Caco-2 (cell line): ENCODE data around the gene CRYBB1. TPM values are rescaled to one million over a fixed set of nuclear protein-coding genes. Genes with fewer than 3 reads are reported as not detected.

ENCODE experiments used
- BruUV-seq: library from RNA; stranded (reverse); fragments of 400-500 nt; replicated peaks from 2 replicates; lab custom pipeline; 2021; lab: Mats Ljungman, UMichigan
- CTCF ChIA-PET: fragments of 300-600 bp; sonication (Branson Sonifier 250); formaldehyde crosslinking; loops from one replicate; lab custom pipeline; 2022; ENCODE audit warnings: antibody characterized with exemption; lab: Charles Lee
- POLR2A ChIA-PET: fragments of 300-600 bp; sonication (Branson Sonifier 250); formaldehyde crosslinking; loops from one replicate; lab custom pipeline; 2022; ENCODE audit warnings: antibody characterized with exemption; lab: Charles Lee
- DNase-seq, 2 experiments: peaks; one replicate each; pipeline versions ENCODE4 v3.0.0 to v3.0.0-alpha.2; 2020 to 2022
- H3K27me3 ChIP-seq: replicated peaks from 2 replicates; pipeline ENCODE4 v1.6.0; 2011; ENCODE audit warnings: low read length; ENCODE audit not compliant: control insufficient read depth, insufficient read depth
- H3K36me3 ChIP-seq: 2 replicates; pipeline ENCODE4 v1.5.1; 2011; ENCODE audit warnings: low read length; ENCODE audit not compliant: control insufficient read depth, insufficient read depth
- H3K4me1 ChIP-seq: fragments of 250-450 bp; sonication (Bioruptor Pico); 2 replicates; pipeline ENCODE4 v1.5.1; 2020; ENCODE audit warnings: mild to moderate bottlenecking
- H3K4me3 ChIP-seq: 2 replicates; pipeline ENCODE4 v1.5.1; 2011; ENCODE audit warnings: low read depth, mild to moderate bottlenecking, control low read depth, low read length
- H3K9me3 ChIP-seq: fragments of 250-450 bp; sonication (Bioruptor Pico); 2 replicates; pipeline ENCODE4 v1.5.1; 2020; ENCODE audit warnings: mild to moderate bottlenecking, moderate library complexity
- H3K27ac Mint-ChIP-seq: one replicate; pipeline ENCODE4 v1.8.0; 2022; ENCODE audit warnings: mixed read lengths; ENCODE audit not compliant: unreplicated experiment
- H3K27me3 Mint-ChIP-seq: one replicate; pipeline ENCODE4 v1.8.0; 2022; ENCODE audit warnings: mixed read lengths; ENCODE audit not compliant: insufficient read depth, unreplicated experiment
- H3K36me3 Mint-ChIP-seq: one replicate; pipeline ENCODE4 v1.8.0; 2022; ENCODE audit warnings: mild to moderate bottlenecking, mixed read lengths; ENCODE audit not compliant: insufficient read depth, unreplicated experiment
- H3K4me1 Mint-ChIP-seq: one replicate; pipeline ENCODE4 v1.8.0; 2022; ENCODE audit warnings: low read depth, mixed read lengths; ENCODE audit not compliant: unreplicated experiment
- H3K4me3 Mint-ChIP-seq: one replicate; pipeline ENCODE4 v1.8.0; 2022; ENCODE audit warnings: mild to moderate bottlenecking, moderate library complexity, mixed read lengths; ENCODE audit not compliant: unreplicated experiment
- H3K9me3 Mint-ChIP-seq: one replicate; pipeline ENCODE4 v1.8.0; 2022; ENCODE audit warnings: mixed read lengths; ENCODE audit not compliant: unreplicated experiment
- intact Hi-C: fragments of 100-400 bp; cut with micrococcal nuclease; formaldehyde crosslinking; loops from one replicate; pipeline ENCODE4 v1.10.0; 2022; ENCODE audit not compliant: unreplicated experiment
- total RNA-seq: library from RNA; stranded (reverse); gene quantifications from 2 replicates; pipeline ENCODE4 v1.2.3, GENCODE V29; 2022
- TF ChIP-seq, protein P1 (sequence below), 2 experiments: fragments of 200-600 bp in 1 of 2; IDR thresholded peaks; 1 replicate in 1 of 2; 2 replicates in 1 of 2; pipeline versions ENCODE4 v1.5.1 to v1.8.0; 2011 to 2022; ENCODE audit warnings: antibody characterized with exemption in 1 of 2, control low read depth in 1 of 2, inconsistent platforms in 1 of 2, low read depth in 1 of 2, low read length in 1 of 2, mild to moderate bottlenecking in 1 of 2, moderate library complexity in 1 of 2; ENCODE audit not compliant: insufficient read depth in 1 of 2, severe bottlenecking in 1 of 2, unreplicated experiment in 1 of 2

Gene CRYBB1
- total RNA-seq, 1 experiment from 2014 or later: not detected

DNA sequence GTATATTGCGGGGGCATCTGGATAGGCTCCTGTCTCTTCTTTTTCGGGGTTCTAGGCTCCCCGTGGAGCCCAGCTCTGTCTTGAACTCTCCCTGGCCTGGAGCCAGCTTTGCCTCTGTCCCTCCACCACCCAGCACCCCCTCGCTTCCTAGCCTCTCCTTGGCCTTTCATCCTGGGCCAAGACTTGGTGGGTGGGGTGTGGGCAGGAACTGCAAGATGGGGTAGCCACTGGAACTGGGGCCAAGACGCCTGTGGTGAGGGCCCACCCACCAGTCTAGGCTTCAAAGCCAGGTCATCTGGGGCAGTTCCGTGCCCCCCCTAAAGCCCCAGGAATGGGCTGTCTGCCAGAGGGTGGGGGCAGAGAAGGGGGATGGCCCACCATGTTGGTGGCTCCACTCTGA lies 1.7 kb upstream of the CRYBB1 start:
- Mint-ChIP-seq H3K9me3 (no peaks in the 10 kb centered on the region), H3K36me3 (no peaks in the 10 kb centered on the region), H3K4me3 (no peak overlapping the region), H3K27me3 (peaks cover 9% of the 10 kb centered on the region), H3K4me1 (no peaks in the 10 kb centered on the region), H3K27ac (no peak overlapping the region)
- TF ChIP-seq, protein P1, sequence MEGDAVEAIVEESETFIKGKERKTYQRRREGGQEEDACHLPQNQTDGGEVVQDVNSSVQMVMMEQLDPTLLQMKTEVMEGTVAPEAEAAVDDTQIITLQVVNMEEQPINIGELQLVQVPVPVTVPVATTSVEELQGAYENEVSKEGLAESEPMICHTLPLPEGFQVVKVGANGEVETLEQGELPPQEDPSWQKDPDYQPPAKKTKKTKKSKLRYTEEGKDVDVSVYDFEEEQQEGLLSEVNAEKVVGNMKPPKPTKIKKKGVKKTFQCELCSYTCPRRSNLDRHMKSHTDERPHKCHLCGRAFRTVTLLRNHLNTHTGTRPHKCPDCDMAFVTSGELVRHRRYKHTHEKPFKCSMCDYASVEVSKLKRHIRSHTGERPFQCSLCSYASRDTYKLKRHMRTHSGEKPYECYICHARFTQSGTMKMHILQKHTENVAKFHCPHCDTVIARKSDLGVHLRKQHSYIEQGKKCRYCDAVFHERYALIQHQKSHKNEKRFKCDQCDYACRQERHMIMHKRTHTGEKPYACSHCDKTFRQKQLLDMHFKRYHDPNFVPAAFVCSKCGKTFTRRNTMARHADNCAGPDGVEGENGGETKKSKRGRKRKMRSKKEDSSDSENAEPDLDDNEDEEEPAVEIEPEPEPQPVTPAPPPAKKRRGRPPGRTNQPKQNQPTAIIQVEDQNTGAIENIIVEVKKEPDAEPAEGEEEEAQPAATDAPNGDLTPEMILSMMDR (IDR thresholded peaks at IDR 0.05; ENCODE audit: insufficient read depth in 1 of 2, low read depth in 1 of 2, low read length in 1 of 2, severe bottlenecking in 1 of 2, unreplicated experiment in 1 of 2): no peak
- Histone ChIP-seq H3K9me3 (no peaks in the 10 kb centered on the region), H3K27me3 (no peaks in the 10 kb centered on the region), H3K4me1 (no peaks in the 10 kb centered on the region), H3K36me3 (no peaks in the 10 kb centered on the region), H3K4me3 (no peak overlapping the region)
- CTCF ChIA-PET: no interaction called here
- POLR2A ChIA-PET: no interaction called here
- no TSS peak for BruUV-seq
- intact Hi-C loops: no loop called here
- DNase-seq: no peak

DNA sequence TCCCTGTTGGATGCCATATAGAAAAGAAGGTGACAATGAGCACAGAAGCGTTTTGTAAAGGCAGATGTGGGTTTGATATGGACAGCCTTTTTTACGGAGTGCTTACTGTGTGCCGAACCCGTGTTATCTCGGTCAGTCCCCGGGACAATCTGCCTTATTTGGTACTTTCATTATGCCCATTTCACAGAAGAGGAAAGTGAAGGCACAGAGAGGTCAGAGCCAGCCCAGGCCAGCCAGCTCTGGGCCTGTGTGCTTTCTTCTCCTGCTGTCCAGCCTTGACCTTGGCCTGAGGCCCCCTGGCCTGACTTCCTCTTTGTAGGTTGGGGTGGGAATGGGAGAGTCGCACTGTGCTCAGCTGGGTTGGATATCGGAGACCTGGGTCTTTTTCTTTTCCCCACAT lies 628 bp upstream of the CRYBB1 start:
- no peak for DNase-seq
- no peaks in the 10 kb centered on the region for H3K36me3 ChIP-seq
- ChIA-PET CTCF (no interaction called here), POLR2A (no interaction called here)
- Mint-ChIP-seq H3K27me3 (peaks cover 9% of the 10 kb centered on the region), H3K9me3 (no peaks in the 10 kb centered on the region), H3K36me3 (no peaks in the 10 kb centered on the region), H3K4me3 (no peak overlapping the region), H3K4me1 (no peaks in the 10 kb centered on the region), H3K27ac (no peak overlapping the region)
- intact Hi-C loops: no loop called here
- H3K4me3 ChIP-seq: no peak overlapping the region
- no peaks in the 10 kb centered on the region for H3K9me3 ChIP-seq
- TF ChIP-seq, protein P1 (IDR thresholded peaks at IDR 0.05; ENCODE audit: insufficient read depth in 1 of 2, low read depth in 1 of 2, low read length in 1 of 2, severe bottlenecking in 1 of 2, unreplicated experiment in 1 of 2): no peak
- H3K4me1 ChIP-seq: no peaks in the 10 kb centered on the region
- no TSS peak for BruUV-seq
- no peaks in the 10 kb centered on the region for H3K27me3 ChIP-seq

DNA sequence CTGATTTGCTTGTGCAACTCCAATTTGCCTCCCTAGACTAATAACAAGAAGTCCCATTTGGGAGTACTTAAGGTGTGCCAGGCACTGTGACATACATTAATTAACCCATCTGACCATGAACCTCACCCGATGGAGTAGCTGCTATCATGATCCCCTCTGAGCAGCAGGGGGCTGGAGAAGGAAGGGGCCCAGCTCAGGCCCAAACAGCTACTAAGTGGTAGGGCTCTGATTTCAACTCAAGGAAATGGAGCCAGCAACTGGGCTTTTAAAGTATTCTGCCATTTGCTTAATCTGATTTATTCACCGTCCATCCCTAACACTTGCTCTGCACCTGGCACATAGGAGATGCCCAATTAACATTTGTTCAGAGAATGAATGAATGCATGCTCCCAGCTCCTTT lies 1.2 kb downstream of the CRYBB1 start:
- intact Hi-C loops: no loop called here
- TF ChIP-seq, protein P1 (IDR thresholded peaks at IDR 0.05; ENCODE audit: insufficient read depth in 1 of 2, low read depth in 1 of 2, low read length in 1 of 2, severe bottlenecking in 1 of 2, unreplicated experiment in 1 of 2): no peak
- Histone ChIP-seq H3K4me1 (no peaks in the 10 kb centered on the region), H3K27me3 (no peaks in the 10 kb centered on the region), H3K4me3 (no peak overlapping the region), H3K36me3 (no peaks in the 10 kb centered on the region), H3K9me3 (no peaks in the 10 kb centered on the region)
- CTCF ChIA-PET: no interaction called here
- peaks cover 4% of the 10 kb centered on the region for H3K27me3 Mint-ChIP-seq
- H3K27ac Mint-ChIP-seq: no peak overlapping the region
- H3K9me3 Mint-ChIP-seq: no peaks in the 10 kb centered on the region
- BruUV-seq: no TSS peak
- POLR2A ChIA-PET: no interaction called here
- peaks cover 4% of the 10 kb centered on the region for H3K36me3 Mint-ChIP-seq
- no peak overlapping the region for H3K4me3 Mint-ChIP-seq
- no peaks in the 10 kb centered on the region for H3K4me1 Mint-ChIP-seq
- no peak for DNase-seq
